K562 treated with DMSO at 1 percent for 4 hours (cell line): ENCODE measurements around the gene ME3. TPM values are rescaled to one million over a fixed set of nuclear protein-coding genes. Genes with fewer than 3 reads are reported as not detected.

ENCODE experiments used
- total RNA-seq: library from RNA; unstranded; fragments of 300-600 nt; gene quantifications from 2 replicates; pipeline ENCODE4 v1.2.3, GENCODE V29; 2022; ENCODE audit not compliant: insufficient read depth

The ME3 gene
- total RNA-seq: not detected in 2 replicates

GRCh38 chr11:86672007-86672621 is at the start of gene ME3:
Gene ME3, minus strand, starts transcription at chr11:86672616.

Other genes with a start within 250 kb of the ME3 start
- 0.40 TPM in 1 of 2 replicates, not detected in the other for gene PRSS23, start 127.9 kb upstream of the ME3 start, total RNA-seq